Measurements from ENCODE around the gene TMEM128.

GRCh38 chr4:4269331-4269731 lies 21.3 kb upstream of the TMEM128 start:
- TF ChIP-seq POLR2A (IDR thresholded peaks at IDR 0.05) (no peak), CTCF (IDR thresholded peaks at IDR 0.05) (no peak)
